CD4-positive, alpha-beta T cell treated with Interferon gamma for 1 hour (primary cell): ENCODE data around the gene CHADL.
A peak's percentile ranks its signal among the peaks of the same experiment; 100 is the strongest.
"Not testable (repeated sequence)": the region's sequence is repeated elsewhere in the genome, so short reads cannot be mapped to it uniquely, and the experiment has no call there.

Experiments
- DNase-seq: peaks from one replicate; pipeline ENCODE4 v3.0.0-alpha.2; 2020

Gene CHADL

DNA sequence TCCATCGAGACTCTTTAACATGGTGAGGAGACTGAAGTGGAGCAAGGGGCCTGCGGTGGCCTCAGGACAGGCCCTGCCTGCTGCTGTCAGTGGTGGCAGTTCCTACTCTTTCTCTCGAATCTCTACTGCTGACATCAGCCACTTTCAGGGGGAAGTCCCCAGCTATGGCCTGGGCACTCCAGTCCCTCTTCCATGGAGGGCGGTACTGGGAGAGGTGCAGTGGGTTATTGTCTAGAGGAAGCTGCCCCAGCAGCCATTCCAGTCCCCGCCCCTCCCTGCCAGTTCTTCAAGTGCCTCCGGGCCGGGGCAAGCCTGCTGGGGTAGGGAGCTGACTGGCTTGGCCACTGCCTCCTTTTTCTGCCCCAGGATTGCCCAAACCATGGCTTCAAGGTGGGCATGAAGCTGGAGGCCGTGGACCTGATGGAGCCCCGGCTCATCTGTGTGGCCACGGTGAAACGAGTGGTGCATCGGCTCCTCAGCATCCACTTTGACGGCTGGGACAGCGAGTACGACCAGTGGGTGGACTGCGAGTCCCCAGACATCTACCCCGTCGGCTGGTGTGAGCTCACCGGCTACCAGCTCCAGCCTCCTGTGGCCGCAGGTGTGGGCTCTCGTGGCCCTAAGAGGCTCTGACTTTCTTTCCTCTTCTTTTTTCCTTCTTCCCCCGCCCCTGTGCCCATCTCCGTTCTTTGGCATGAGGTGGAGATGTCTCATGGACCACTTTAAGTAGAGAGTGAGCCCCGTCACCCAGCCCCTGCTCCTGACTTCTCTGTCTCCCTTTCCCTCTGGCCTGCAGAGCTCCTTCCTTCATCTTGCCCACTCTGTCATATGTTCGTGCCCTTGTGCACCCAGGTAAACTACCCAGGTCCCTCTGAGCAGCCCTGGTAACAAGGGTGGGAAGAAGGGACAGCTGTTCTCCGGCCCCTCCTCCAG lies 13.7 kb downstream of the CHADL start:
- no peak for DNase-seq

DNA sequence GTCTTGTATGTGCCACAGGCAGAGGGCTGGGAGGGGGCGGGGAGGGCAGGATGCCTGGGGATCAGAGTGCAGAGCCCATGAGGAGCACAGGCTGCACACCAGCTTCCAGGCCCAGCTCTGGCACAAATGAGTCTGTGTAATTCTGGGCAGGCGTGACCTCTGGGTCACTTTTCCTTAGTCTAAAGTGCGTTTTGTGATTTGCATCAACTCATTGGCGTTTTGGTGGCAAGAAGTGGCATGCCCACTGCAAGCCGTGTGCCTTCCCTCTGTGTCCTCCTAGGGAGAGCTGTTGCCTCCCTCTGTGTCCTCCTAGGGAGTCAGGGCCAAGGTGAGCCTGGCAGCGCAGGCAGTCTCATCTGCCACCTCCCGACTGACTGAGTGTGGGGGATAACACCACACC lies 17.2 kb downstream of the CHADL start:
- no peak for DNase-seq

DNA sequence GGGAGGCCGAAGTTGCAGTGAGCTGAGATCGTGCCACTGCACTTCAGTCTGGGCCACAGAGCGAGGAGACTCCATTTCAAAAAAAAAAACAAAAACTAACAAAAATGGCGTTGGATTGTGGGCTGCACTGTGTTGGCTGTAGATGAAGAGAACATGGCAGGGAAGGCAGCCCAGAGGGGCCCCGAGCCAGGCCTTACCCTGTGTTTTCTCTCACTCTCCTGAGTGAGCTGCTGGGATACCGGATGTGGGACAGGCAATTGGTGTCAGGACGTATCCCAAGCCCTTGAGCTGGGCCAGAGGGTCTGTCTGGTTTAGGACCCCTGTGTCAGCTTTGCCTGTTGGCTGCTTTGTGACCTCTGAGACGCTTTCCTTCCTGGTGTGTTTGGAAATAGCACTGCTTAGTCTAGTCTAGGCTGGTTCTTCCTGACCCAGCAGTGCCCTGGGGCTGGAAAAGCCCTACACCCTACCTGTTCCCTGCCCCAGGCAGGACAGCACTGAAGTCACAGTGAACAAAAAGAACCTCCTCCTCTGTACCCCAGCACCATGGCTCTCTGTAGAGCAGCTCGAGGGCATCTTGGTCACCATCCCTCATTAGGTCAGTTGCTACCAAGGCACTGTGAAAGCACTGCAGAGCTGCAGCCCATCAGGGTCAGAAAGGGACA lies 17.8 kb downstream of the CHADL start:
- DNase-seq: no peak

DNA sequence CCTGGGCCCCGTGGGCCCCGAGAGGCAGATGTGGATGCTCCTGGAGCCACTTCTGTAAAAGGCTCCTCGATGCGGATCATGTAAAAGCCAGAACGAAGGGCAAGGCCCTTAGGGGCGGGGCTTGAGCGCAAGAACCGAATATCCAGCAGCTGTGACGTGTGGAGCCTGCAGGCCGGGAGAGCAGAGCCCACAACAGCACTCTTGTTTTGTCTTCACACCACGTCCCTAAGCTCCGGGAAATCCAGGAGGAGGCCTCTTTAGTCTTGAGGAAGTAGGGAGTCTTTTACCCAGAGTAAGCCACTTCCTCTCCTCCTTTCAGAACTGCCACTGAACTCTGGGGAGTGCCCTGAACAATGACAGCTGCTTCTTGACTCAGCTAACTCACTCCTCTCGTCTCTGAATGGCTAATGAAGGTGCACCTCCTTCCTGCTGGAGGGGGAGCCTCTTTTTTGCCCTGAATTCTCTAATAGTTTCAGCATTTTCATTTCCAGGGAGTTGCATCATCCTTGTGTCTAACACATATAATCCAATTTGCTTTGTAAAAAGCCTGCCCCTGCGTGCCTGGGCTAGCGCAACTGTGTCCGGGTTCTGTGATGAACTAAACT lies 23.1 kb downstream of the CHADL start:
- DNase-seq: peak; percentile 44

DNA sequence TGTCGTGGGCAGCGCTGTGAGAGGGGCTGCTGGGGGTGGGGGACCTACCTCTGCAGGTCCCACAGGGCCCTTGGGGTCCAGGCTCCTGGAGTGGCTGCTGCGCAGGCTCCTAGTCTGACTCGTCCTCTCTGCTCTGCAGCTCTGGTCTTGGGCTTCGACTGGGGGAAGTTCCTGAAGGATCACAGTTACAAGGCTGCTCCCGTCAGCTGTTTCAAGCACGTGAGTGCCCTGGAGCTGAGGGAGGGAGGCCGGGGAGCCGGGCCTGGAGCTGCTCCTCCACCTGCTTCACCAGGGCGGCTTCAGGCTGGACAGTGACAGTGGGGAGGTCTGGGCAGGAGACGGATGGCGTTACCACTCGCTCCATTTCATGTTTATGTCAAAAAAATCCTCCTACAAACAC lies 23.7 kb downstream of the CHADL start:
- DNase-seq: no peak

DNA sequence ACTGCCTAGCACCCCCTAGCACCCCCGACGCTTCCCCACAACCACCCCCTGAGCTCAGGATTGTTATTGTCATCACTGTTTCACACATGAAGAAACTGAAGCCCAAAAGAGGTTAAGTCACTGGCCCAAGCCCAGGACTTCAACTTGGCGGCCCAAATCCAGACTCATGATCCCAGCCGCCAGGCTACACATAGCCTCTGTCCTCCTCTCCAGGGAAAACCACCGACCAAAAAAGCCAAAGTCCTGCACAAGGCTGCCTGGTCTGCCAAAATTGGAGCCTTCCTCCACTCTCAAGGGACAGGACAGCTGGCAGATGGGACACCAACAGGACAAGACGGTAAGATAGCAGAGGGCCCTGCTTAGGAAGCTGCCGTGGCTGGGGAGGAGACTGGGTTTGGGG lies 24.8 kb downstream of the CHADL start:
- no peak for DNase-seq

DNA sequence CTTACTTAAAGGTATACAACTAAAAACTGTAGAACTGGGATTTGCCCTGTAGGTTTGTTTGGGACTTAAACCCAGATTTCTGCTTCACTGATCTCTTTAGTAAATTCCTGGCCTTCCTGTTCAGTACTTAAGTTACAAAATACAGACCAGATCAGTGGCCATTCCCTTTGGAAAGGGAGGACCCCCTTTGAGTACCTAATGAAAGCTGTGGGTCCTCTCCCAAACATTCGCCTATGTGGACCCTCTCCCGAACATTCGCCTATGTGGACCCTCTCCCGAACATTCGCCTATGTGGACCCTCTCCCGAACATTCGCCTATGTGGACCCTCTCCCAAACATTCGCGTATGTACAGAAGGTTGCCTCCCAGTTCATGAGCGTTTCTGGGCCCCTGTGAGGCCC lies 25.3 kb downstream of the CHADL start:
- no peak for DNase-seq

DNA sequence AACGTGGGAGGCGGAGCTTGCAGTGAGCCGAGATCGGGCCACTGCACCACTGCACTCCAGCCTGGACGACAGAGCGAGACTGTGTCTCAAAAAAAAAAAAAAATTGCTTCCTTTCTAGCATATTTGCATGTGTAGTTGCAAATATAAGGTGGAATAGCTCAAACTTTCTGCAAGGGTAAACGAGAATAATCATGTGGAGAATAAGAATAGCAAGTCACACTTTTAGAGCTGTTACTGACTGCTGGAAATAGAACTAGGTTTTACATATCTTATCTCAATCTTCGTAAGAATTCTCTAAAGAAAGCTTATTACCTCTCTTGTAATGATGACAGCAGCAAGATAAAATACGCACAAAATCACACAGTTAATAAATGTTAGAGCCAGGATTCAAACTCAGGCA lies 34.0 kb downstream of the CHADL start:
- DNase-seq: no peak

DNA sequence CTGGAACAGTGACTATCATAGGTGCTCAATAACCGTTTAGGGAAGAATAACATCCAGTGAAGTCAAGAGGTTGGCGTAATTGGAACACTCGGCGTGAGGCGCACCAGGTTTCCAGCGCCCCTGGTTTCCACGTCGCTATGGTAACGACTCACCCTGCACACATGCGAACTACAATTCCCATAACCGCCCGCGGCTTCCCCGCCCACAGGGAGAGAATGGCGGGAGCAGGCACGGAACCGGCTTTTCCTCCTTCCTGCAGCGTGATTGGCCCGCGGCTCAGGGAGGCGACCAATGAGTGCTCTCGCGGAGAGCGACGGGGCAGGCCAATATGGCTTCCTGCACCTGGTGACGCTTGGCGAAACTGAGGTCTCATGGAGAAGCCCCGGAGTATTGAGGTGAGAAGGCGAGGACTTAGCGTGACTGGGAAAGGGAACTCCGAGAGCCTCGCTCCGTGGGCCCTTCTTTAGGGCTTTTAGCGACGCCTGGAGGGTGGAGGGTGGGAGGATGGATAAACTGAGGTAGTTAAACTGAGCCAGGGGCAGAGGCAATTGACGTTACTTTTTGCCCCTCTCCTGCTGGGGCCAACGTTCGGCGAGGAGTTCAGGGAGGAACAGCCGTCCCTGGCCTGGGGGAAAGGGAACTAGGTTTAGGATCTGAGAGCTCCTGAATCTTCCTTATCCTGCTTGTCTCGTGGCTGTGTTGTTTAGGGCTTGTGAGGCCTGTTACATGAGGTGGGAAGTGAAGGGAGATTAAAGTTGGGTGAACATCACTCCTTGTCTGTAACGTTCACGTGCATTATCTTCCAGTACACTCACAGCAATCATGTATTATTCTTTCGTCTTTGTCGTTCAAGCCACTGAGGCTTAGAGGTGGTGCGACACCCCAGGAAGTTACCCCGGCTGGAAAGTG lies 35.5 kb downstream of the CHADL start, which contains the start of gene L3MBTL2:
Gene L3MBTL2 (plus strand): TSS at position 321 of the 909 bp plus-strand sequence. CDS start 51 bp downstream, at position 372.
- peak; percentile 97 for DNase-seq

DNA sequence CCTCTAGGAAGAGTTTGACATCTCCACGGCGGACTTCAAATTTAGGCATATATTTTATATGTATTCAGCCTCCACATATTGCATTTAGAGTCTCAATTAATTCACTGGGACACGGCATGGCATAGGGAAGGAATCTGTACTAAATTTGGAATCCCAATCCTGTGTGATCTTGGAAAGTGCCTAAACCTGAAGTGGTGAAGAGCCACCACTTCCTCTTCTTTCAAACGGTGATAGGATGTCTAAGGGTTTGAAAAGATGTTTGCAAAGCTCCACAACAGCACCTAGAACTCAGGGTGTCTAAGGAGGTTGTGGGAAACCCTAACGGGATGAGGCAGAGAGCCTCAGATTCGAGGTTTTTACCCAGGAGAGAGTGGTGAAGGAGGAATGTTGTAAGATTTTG lies 36.7 kb downstream of the CHADL start:
- no peak for DNase-seq

DNA sequence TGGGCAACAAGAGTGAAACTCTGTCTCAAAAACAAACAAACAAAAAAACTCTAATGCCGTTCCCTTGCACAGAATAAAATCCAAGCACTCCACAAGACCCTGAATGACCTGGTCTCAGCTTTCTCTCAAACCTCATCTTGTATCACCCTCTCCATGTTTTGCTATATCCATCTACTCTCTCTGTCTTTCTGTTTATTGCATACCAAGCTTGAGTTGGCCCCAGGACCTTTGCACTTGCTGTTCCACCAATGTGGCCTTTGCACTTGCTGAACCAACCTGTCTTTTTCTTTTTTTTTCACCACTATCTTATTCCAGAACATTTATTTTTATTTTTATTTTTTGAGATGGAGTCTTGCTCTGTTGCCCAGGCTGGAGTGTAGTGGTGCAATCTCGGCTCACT lies 37.6 kb downstream of the CHADL start:
- no peak for DNase-seq

DNA sequence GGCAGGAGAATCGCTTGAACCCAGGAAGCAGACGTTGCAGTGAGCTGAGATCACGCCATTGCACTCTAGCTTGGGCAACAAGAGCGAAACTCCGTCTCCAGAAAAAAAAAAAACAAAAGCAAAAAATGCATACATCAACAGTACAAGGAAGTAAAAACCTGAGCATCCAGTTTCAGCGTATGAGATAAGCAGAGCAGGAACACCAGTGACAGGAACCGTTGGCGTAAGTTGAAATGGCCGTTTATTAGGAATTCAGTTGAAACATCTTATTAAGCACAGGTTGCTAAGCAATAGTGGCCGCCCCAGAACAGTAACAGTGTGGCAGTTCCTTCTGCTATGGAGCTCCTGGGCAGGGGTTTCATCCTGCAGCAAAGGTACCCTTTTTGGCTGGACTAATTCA lies 39.6 kb downstream of the CHADL start:
- DNase-seq: no peak

DNA sequence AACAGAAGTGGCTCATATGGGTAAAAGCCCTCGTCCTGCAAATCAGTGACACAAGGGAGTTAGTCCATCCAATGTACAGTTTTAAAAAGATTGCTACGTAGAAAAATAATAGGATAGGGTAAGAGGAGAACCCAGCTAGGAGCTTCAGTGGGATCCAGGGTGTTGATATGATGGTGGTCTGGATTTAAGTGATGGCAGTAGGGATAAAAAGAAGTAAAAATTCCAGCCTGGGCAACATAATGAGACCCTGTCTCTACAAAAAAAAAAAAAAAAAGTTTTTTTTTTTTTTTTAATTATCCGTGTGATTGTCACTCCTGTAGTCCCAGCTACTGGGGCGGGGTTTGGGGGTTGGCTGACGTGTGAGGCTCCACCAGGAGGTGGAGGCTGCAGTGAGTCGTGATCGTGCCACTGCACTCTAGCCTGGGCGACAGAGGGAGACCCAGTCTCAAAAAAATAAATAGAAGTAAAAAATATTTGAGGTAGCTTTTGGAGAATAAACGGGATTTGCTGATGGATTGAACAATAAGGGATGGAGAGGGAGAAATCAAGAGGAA lies 42.6 kb downstream of the CHADL start:
- DNase-seq: peak; percentile 32

DNA sequence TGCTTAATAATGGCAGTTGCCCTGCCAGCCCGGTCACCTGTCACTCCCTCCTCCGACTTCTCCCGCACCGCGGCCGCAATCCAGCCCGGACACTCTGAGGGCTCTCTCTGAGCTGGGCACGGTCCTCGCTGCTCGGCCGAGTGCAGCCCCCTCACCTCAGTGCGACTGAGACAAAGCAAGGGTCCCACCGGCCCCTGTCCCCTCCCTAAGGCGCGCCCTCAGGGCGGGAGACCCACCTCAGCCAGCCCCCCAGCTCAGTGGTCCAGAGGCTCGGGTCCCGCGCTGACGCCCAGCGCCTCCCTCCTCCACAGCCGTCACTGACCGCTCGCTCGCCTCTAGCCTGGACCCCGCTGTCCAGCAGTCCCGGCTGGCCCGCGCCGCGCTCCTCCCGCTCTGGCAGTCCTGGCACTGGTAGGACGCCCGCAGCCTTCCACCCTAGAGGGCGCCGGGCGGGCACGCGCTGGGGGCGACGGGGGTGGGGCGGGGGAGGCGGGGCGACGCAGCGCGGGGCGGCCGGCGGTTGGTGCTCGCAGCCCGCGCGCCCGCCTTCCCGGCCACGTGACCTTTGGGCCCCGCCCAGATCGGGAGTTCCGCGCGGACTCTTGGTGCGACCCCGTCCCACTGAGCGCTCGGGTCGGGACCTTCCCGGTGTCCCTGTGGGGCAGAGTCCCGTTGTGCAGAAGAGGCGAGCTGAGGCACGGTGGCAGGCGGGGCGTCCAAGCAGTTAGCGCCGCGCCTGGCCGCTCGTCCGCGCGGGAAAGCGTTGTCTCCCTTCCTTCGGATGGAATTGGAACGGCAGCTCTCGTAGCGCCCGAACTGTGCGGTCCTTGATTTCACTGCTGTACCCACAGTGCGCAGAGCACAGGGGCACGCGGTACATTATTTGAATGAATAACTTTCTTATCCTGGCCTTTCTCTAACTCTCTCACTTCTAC lies 43.4 kb downstream of the CHADL start:
- DNase-seq: peak; percentile 74

DNA sequence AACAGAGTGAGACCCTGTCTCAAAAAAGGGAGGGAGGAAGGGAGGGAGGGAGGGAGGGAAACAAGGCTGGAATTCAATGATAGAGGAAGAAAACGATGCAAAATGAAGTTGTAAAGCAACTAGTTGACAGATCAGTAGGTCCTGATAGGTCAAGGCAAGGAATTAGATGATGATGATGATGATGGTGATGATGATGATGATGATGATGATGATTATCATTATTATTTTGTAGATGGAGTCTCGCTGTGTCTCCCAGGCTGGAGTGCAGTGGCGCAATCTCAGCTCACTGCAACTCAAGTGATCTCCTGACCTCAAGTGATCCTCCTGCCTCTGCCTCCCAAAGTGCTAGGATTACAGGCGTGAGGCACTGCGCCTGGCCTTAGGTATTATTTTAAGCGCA lies 46.9 kb downstream of the CHADL start:
- no peak for DNase-seq

DNA sequence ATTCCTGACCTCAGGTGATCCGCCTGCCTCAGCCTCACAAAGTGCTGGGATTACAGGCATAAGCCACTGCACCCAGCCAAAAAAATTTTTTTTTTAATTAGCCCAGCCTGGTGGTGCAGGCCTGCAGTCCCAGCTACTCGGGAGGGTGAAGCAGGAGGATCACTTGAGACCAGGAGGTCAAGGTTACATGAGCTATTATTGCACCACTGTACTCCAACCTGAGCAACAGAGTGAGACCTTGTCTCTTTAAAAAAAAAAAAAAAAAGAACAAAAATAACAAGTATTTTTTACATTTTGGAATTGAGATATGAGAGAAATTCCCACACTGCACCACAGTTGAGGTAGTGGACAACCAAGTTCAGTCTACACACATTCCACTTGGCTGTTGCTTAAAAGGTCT lies 49.3 kb downstream of the CHADL start:
- no peak for DNase-seq

DNA sequence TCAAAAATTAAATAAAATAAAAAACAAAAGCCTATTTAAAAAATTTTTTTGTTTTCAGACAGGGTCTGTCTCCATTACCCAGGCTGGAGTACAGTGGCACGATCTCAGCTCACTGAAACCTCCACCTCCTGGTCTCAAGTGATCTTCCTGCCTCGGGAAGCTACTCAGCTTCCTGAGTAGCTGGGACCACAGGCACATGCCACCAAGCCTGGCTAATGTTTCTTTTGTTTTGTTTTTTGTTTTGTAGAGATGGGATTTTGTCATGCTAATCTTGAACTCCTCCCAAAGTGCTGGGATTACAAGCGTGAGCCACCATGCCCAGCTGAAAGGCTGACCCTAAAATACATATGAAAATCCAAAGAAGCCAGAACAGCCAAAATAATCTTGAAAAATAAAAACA lies 56.1 kb downstream of the CHADL start:
- DNase-seq: no peak

DNA sequence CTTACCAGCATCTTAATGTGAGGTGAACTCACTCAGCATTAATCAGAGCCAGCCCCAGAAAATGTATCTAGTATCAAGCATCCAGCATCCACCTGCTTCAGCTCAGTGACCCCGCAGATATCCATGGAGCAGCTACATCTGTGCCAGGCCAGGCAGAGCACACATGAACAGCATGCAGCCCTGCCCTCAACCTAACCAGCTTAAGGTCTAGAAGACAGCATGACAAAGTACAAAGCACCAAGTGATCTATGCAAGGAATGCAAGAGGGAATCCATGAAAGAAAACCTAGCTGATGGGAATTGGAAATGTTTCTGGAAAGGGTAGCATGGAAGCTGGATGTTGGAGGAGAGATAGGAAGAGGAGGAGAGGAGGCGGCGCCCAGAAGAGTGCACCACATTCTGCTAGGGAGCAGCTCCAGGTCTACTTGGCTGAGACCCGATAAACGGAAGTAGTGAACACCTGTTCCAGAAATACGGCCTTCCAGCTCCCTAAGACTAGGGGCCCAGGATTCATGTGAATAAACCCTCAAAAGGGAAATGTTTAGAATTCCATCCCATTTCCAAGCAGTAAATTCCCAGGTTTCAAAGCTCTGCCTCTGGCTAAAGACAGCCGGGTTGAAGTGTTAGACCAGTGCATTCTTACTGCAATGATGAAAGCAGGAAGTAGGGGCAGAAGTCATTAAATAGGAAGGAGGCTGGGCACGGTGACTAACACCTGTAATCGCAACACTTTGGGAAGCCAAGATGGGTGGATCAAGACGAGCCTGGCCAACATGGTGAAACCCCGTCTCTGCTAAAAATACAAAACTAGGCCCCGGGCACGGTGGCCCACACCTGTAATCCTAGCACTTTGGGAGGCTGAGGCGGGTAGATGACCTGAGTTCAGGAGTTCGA lies 59.1 kb downstream of the CHADL start:
- DNase-seq: peak; percentile 29

DNA sequence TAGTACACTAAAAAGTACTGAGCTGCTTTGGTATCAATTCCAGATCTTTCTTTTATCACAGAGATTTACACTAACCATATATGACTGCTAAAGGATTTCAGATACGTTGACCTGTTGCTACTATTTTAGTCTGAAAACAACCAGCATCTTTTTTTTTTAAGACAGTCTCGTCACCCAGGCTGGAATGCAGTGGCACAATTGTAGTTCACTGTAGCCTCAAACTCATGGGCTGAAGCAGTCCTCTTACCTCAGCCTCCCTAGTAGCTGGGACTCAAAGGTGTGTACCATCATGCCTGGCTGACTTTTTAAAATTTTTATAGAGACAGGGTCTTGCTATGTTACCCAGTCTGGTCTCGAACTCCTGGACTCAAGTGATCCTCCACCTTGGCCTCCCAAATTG lies 59.8 kb downstream of the CHADL start:
- no peak for DNase-seq

DNA sequence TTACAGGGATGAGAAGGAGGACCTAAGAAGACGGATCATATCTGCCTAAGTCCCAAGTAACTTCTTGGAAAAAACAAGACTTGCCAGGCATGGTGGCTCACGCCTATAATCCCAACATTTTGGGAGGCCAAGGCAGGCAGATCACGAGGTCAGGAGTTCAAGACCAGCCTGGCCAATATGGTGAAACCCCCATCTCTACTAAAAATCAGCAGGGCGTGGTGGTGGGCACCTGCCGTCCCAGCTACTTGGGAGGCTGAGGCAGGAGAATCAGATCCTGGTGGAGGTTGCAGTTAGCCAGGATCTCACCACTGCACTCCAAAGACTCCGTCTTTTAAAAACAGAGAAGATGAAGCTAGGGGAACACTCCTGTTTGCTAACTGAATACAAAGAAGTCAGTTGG lies 60.4 kb downstream of the CHADL start:
- not testable (repeated sequence) for DNase-seq
